ENCODE results near the gene LGI4.

LGI4 gene

GRCh38 chr19:35076026-35076370 lies 58.9 kb downstream of the LGI4 start:
- TF ChIP-seq ISL1 (CRISPR knock-in tag; IDR thresholded peaks at IDR 0.05), result no peak

DNA sequence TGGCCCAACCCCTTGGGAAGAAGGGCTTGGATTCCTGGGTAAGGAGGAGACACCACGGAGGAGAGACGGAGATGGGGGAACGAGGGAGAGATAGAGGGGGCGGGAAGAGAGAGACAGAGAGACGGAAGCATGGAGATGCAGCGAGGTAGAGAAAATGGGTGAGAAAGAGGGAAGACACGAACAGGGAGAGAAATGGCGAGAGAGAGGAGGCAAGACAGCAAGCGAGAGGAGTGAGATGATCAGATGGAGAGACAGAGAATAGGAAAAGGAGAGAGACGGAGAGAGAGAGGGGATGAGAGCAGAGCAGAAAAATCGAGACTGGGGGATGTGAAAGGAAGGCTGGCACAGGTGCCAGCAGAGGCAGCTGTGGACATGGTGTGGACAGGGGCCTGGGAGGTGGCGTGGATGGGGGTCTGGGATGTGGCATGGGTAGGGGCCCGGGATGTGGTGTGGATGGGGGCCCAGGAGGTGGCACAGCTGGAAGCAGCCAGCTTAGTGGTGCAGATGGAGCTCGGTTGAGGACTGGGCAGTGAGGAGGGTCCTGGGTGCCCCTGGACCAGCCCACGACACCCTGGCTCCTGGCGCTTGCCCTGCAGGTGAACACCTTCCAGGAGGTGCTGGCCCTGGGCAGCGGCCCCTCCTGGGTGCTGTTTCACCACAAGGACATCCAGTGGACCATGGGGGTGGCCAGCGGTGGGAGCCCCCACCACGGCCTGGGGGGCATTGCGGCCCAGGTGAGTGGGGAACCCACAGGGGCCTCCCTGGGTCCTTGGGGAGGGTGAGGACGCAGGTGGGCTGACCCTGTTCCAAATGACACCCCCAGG lies 59.4 kb downstream of the LGI4 start:
- TF ChIP-seq ARNTL (CRISPR knock-in tag; IDR thresholded peaks at IDR 0.05; ENCODE audit: borderline replicate concordance, low read depth) (no peak), ZFP3 (CRISPR knock-in tag; IDR thresholded peaks at IDR 0.05) (no peak), SNAI2 (CRISPR knock-in tag; IDR thresholded peaks at IDR 0.05) (no peak), RARB (CRISPR knock-in tag; IDR thresholded peaks at IDR 0.05) (no peak), ISL1 (CRISPR knock-in tag; IDR thresholded peaks at IDR 0.05) (no peak), BACH2 (CRISPR knock-in tag; IDR thresholded peaks at IDR 0.05; ENCODE audit: borderline replicate concordance) (no peak), CSRNP3 (CRISPR knock-in tag; IDR thresholded peaks at IDR 0.05) (no peak), ZNF70 (CRISPR knock-in tag; IDR thresholded peaks at IDR 0.05) (no peak), ESRRG (CRISPR knock-in tag; IDR thresholded peaks at IDR 0.05) (no peak), TSHZ2 (CRISPR knock-in tag; IDR thresholded peaks at IDR 0.05) (no peak), ZNF565 (CRISPR knock-in tag; conservative IDR thresholded peaks at IDR 0.05; ENCODE audit: low read depth) (no peak), PATZ1 (CRISPR knock-in tag; IDR thresholded peaks at IDR 0.05; ENCODE audit: borderline replicate concordance) (no peak), TOX (CRISPR knock-in tag; IDR thresholded peaks at IDR 0.05; ENCODE audit: borderline replicate concordance) (no peak), CREB5 (CRISPR knock-in tag; IDR thresholded peaks at IDR 0.05; ENCODE audit: low read depth) (no peak), CSDC2 (CRISPR knock-in tag; IDR thresholded peaks at IDR 0.05) (no peak), GLIS3 (CRISPR knock-in tag; IDR thresholded peaks at IDR 0.05) (no peak), PPARA (CRISPR knock-in tag; IDR thresholded peaks at IDR 0.05; ENCODE audit: borderline replicate concordance) (no peak), ZC3H10 (CRISPR knock-in tag; IDR thresholded peaks at IDR 0.05) (no peak), TCF4 (CRISPR knock-in tag; IDR thresholded peaks at IDR 0.05; ENCODE audit: borderline replicate concordance) (no peak)
- TF ChIP-seq, protein P1, sequence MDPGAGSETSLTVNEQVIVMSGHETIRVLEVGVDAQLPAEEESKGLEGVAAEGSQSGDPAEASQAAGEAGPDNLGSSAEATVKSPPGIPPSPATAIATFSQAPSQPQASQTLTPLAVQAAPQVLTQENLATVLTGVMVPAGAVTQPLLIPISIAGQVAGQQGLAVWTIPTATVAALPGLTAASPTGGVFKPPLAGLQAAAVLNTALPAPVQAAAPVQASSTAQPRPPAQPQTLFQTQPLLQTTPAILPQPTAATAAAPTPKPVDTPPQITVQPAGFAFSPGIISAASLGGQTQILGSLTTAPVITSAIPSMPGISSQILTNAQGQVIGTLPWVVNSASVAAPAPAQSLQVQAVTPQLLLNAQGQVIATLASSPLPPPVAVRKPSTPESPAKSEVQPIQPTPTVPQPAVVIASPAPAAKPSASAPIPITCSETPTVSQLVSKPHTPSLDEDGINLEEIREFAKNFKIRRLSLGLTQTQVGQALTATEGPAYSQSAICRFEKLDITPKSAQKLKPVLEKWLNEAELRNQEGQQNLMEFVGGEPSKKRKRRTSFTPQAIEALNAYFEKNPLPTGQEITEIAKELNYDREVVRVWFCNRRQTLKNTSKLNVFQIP (CRISPR knock-in tag; IDR thresholded peaks at IDR 0.05; ENCODE audit: borderline replicate concordance, low read depth), result no peak
- ATAC-seq, result no peak

More at GRCh38 chr19:35076026-35076370, 58.9 kb downstream of the LGI4 start:
- no peak for ATAC-seq
